ENCODE measurements around the gene CSF1R. TPM values are rescaled to one million over a fixed set of nuclear protein-coding genes. Genes with fewer than 3 reads are reported as not detected.
"Not testable (repeated sequence)": the region's sequence is repeated elsewhere in the genome, so short reads cannot be mapped to it uniquely, and the experiment has no call there.

CSF1R gene
- total RNA-seq, 1 experiment from 2014 or later: 2.3 TPM

GRCh38 chr5:150055326-150056074, 30.9 kb downstream of the CSF1R start:
- DNase-seq (ENCODE audit: low read depth): no peak

GRCh38 chr5:150054569-150054968, 31.8 kb downstream of the CSF1R start:
- DNase-seq (ENCODE audit: low read depth): no peak

GRCh38 chr5:150053713-150054392, 32.5 kb downstream of the CSF1R start:
- no peak for DNase-seq (ENCODE audit: low read depth)

- DNase-seq (ENCODE audit: low read depth): peak; percentile 93
Observed at GRCh38 chr5:150052956-150053712, 33.2 kb downstream of the CSF1R start.

GRCh38 chr5:150052226-150052955, 34.0 kb downstream of the CSF1R start:
- no peak for DNase-seq (ENCODE audit: low read depth)

- DNase-seq (ENCODE audit: low read depth): no peak
Observed at GRCh38 chr5:150051657-150052195, 34.6 kb downstream of the CSF1R start.

- peak; percentile 97 for DNase-seq (ENCODE audit: low read depth)
Observed at GRCh38 chr5:150050172-150050811, 36.1 kb downstream of the CSF1R start.

GRCh38 chr5:150046031-150046430, 40.3 kb downstream of the CSF1R start:
- no peak for DNase-seq (ENCODE audit: low read depth)

- DNase-seq (ENCODE audit: low read depth): no peak
Observed at GRCh38 chr5:150045549-150045948, 40.8 kb downstream of the CSF1R start.

GRCh38 chr5:150044712-150045111, 41.6 kb downstream of the CSF1R start:
- no peak for DNase-seq (ENCODE audit: low read depth)

GRCh38 chr5:150044329-150044681, 42.0 kb downstream of the CSF1R start:
- DNase-seq (ENCODE audit: low read depth): peak; percentile 82

GRCh38 chr5:150043657-150044328, 42.6 kb downstream of the CSF1R start:
- no peak for DNase-seq (ENCODE audit: low read depth)

GRCh38 chr5:150042459-150042858, 43.9 kb downstream of the CSF1R start:
- DNase-seq (ENCODE audit: low read depth): no peak

- DNase-seq (ENCODE audit: low read depth): no peak
Observed at GRCh38 chr5:150038547-150038946, 47.8 kb downstream of the CSF1R start.

GRCh38 chr5:150036513-150036912, 49.8 kb downstream of the CSF1R start:
- peak; percentile 99 for DNase-seq (ENCODE audit: low read depth)

- no peak for DNase-seq (ENCODE audit: low read depth)
Observed at GRCh38 chr5:150035139-150035895, 51.0 kb downstream of the CSF1R start.

GRCh38 chr5:150034662-150035061, 51.7 kb downstream of the CSF1R start:
- peak; percentile 76 for DNase-seq (ENCODE audit: low read depth)

- no peak for DNase-seq (ENCODE audit: low read depth)
Observed at GRCh38 chr5:150033334-150033733, 53.0 kb downstream of the CSF1R start.

- DNase-seq (ENCODE audit: low read depth): not testable (repeated sequence)
Observed at GRCh38 chr5:150028047-150028446, 58.3 kb downstream of the CSF1R start.
